Neutrophil (primary cell): ENCODE data around the gene PTPRC.

Experiments used
- H3K27ac ChIP-seq: fragments of 200-600 bp; sonication (generic); 2 replicates; pipeline ENCODE4 v1.5.1; 2016; ENCODE audit warnings: mild to moderate bottlenecking, moderate library complexity
- H3K27me3 ChIP-seq: fragments of 200-600 bp; sonication (generic); 2 replicates; pipeline ENCODE4 v1.6.0; 2016; ENCODE audit warnings: mild to moderate bottlenecking
- H3K36me3 ChIP-seq: fragments of 200-600 bp; sonication (generic); 2 replicates; pipeline ENCODE4 v1.5.1; 2017
- H3K4me1 ChIP-seq, 2 experiments: fragments of 200-600 bp in 1 of 2; sonication (generic) in 1 of 2; 1 replicate in 1 of 2; 2 replicates in 1 of 2; pipeline versions ENCODE4 v1.5.1 to v1.6.1; 2013 to 2016; ENCODE audit warnings: low read depth in 1 of 2, low read length in 1 of 2, mild to moderate bottlenecking in 1 of 2, moderate library complexity in 1 of 2; ENCODE audit not compliant: control insufficient read depth in 1 of 2, insufficient read depth in 1 of 2
- H3K4me3 ChIP-seq, 2 experiments: fragments of 200-600 bp in 1 of 2; sonication (generic) in 1 of 2; 1 replicate in 1 of 2; 2 replicates in 1 of 2; pipeline ENCODE4 v1.5.1; 2013 to 2016; ENCODE audit warnings: low read depth in 1 of 2, low read length in 1 of 2, mild to moderate bottlenecking in 1 of 2, moderate library complexity in 1 of 2
- H3K9me3 ChIP-seq: fragments of 200-600 bp; sonication (generic); 2 replicates; pipeline ENCODE4 v1.5.1; 2016
- TF ChIP-seq, protein P1 (sequence below): fragments of 200-600 bp; sonication (generic); IDR thresholded peaks from 2 replicates; pipeline ENCODE4 v1.5.1; 2016; ENCODE audit warnings: antibody characterized with exemption

The PTPRC gene

DNA sequence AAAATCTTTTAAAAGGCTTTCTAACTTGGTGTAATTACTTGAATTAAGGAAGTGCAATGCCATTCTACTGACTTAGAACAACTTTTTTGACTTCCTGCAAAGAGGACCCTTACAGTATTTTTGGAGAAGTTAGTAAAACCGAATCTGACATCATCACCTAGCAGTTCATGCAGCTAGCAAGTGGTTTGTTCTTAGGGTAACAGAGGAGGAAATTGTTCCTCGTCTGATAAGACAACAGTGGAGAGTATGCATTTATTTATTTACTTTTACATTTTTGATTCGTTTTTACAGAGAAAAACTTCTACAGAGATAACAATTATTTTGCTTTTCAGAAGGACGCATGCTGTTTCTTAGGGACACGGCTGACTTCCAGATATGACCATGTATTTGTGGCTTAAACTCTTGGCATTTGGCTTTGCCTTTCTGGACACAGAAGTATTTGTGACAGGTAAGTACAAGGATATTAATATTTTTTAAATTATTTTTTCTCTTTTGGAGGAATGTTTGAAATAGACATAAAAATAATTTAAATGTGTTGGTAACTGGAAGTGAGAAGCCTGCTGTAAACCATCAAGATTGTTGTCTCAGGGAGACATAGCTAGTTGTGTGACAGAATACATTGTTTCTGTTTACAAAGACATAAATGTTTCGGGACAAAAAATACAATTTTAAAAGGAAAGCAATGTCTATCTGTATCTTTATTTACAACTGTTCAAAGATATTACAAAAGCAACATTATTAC lies at the start of gene PTPRC:
TSS of gene PTPRC (plus strand) at position 147 of the 742 bp plus-strand sequence. CDS start at position 376, 229 bp downstream.
- peaks cover 20% of the 10 kb centered on the region for H3K36me3 ChIP-seq
- TF ChIP-seq, protein P1, sequence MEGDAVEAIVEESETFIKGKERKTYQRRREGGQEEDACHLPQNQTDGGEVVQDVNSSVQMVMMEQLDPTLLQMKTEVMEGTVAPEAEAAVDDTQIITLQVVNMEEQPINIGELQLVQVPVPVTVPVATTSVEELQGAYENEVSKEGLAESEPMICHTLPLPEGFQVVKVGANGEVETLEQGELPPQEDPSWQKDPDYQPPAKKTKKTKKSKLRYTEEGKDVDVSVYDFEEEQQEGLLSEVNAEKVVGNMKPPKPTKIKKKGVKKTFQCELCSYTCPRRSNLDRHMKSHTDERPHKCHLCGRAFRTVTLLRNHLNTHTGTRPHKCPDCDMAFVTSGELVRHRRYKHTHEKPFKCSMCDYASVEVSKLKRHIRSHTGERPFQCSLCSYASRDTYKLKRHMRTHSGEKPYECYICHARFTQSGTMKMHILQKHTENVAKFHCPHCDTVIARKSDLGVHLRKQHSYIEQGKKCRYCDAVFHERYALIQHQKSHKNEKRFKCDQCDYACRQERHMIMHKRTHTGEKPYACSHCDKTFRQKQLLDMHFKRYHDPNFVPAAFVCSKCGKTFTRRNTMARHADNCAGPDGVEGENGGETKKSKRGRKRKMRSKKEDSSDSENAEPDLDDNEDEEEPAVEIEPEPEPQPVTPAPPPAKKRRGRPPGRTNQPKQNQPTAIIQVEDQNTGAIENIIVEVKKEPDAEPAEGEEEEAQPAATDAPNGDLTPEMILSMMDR = peak; percentile 40
- peak within 1 kb of the TSS; percentile 97 for H3K27ac ChIP-seq
- H3K4me1 ChIP-seq = peaks cover 36 to 58% of the 10 kb centered on the region in 2 experiments
- H3K9me3 ChIP-seq = no peaks in the 10 kb centered on the region
- peak within 1 kb of the TSS; percentile 73 to 78 for H3K4me3 ChIP-seq
- H3K27me3 ChIP-seq = no peaks in the 10 kb centered on the region

GRCh38 chr1:198590454-198590853 lies 48.4 kb upstream of the PTPRC start:
- Histone ChIP-seq H3K4me3 (no peak overlapping the region), H3K27ac (no peak overlapping the region), H3K4me1 (no peaks in the 10 kb centered on the region), H3K9me3 (peaks cover 6% of the 10 kb centered on the region), H3K27me3 (no peaks in the 10 kb centered on the region), H3K36me3 (no peaks in the 10 kb centered on the region)
- TF ChIP-seq, protein P1 = no peak

GRCh38 chr1:198595765-198596164 lies 43.1 kb upstream of the PTPRC start:
- H3K9me3 ChIP-seq = no peaks in the 10 kb centered on the region
- TF ChIP-seq, protein P1 = no peak
- no peak overlapping the region for H3K4me3 ChIP-seq
- H3K4me1 ChIP-seq = no peaks in the 10 kb centered on the region
- H3K27me3 ChIP-seq = no peaks in the 10 kb centered on the region
- H3K36me3 ChIP-seq = no peaks in the 10 kb centered on the region
- no peak overlapping the region for H3K27ac ChIP-seq

- TF ChIP-seq, protein P1 = no peak
- peaks cover 13 to 16% of the 10 kb centered on the region in 2 experiments for H3K4me1 ChIP-seq
Measured at GRCh38 chr1:198597690-198598430, 41.0 kb upstream of the PTPRC start.

GRCh38 chr1:198598796-198599321 lies 40.0 kb upstream of the PTPRC start:
- peaks cover 20 to 25% of the 10 kb centered on the region in 2 experiments for H3K4me1 ChIP-seq
- H3K36me3 ChIP-seq = no peaks in the 10 kb centered on the region
- H3K4me3 ChIP-seq = no peak overlapping the region

More at GRCh38 chr1:198597690-198598430, 41.0 kb upstream of the PTPRC start:
- no peak overlapping the region for H3K4me3 ChIP-seq
- H3K36me3 ChIP-seq = no peaks in the 10 kb centered on the region
- H3K27ac ChIP-seq = no peak overlapping the region
- H3K27me3 ChIP-seq = no peaks in the 10 kb centered on the region
- H3K9me3 ChIP-seq = no peaks in the 10 kb centered on the region

More at GRCh38 chr1:198598796-198599321, 40.0 kb upstream of the PTPRC start:
- H3K9me3 ChIP-seq = no peaks in the 10 kb centered on the region
- H3K27me3 ChIP-seq = no peaks in the 10 kb centered on the region
- H3K27ac ChIP-seq = no peak overlapping the region
- TF ChIP-seq, protein P1 = no peak
